HG03045 (cell line): ENCODE data around the gene UBAP2.

Experiments
- ATAC-seq: cut with Tn5 transposase; IDR thresholded peaks from one replicate; pipeline ENCODE4 v1.9.1; 2021; ENCODE audit warnings: mild to moderate bottlenecking, moderate library complexity; ENCODE audit not compliant: unreplicated experiment

Gene UBAP2

DNA sequence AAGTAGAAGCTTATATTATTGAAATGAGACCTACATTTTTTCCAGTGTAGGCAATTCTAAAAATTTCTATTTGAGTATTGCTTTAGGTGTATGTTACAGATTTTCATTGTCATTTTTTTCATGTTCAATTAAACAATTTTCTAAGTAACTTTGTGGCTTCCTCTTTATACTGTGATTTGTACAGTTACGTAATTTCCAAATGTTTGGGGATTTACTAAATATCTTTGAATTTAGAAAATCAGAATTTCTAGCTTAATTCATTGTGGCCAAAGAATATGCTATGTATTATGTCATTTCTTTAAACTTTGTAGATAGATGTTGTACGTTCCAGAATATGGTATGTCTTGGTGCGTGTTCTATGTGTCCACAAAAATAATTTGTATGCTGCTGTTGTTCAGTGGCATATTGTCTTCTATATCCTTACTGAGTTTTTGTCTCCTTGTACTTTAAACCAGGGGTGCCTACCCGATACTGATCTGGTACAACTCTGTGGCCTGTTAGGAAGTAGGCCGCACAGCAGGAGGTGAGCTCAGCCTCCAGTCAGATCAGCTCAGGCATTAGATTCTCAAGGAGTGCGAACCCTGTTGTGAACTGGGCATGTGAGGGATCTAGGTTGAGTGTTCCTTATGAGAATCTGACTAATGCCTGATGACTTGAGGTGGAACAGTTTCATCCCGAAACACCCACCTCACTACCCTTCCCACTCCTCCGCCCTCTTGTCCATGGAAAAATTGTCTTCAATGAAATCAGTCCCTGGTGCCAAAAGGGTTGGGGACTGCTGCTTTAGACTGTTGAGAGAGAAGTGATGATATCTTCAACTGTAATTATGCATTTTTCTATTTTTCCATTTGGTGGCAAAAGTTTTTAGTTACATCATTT lies 168.2 kb downstream of the UBAP2 start:
- no peak for ATAC-seq

DNA sequence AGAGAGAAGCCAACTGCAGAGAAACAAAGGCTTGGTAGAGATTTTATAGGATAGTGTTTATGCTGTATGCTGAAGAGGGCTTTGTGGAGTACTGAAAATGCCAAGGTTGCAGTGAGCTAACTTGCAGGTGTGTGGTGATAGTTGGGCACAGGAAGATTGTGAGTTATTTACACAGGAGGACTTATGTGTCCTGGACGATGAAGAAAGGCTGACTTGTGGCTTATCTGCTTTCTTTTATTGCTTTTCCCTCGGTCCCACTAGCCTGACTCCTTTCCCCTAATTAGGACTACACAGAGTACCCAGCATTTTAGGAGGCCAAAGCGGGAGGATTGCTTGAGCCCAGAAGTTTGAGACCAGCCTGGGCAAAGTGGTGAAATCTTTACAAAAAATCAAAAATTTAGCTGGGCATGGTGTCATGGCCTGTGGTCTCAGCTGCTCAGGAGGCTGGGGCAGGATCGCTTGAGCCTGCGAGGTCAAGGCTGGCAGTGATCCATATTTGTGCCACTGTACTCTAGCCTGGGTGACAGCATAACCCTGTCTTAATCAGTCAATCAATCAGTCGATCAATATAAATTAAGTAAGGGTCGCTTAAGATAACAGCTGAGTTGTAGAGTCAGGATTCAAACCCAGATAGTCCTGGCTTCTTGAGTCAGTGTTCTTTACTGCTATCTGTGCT lies 169.9 kb downstream of the UBAP2 start:
- ATAC-seq = no peak

DNA sequence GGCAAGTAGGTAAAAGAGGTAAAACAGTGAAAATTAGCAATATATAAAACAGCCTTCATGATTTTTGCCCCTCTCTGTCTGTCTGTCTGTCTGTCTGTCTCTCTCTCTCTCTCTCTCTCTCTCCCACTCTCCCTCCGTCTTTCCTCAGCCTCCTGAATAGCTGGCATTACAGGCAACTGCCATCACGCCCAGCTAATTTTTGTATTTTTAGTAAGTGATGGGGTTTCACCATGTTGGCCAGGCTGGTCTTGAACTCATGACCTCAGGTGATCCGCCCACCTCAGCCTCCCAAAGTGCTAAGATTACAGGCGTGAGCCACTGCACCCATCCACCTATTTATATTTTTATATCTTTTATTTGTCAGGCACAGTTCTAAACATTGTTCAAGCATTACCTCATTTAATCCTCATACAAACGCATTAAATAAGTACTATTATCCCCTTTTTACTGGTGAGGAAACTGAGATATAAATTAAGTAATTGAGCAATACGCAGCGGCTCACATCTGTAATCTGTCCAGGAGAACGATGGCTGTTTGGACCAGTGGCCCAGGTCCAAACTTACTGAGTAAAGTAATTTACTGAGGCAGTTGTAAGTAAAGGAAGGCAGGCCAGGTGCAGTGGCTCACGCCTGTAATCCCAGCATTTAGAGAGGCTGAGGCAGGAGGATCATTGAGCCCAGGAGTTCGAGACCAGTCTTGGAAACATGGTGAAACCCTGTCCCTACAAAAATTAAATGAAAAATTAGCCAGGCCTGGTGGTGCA lies 170.8 kb downstream of the UBAP2 start:
- ATAC-seq = no peak
